Naive thymus-derived CD8-positive, alpha-beta T cell (primary cell): Measurements from ENCODE around the gene RTN4RL1. TPM values are rescaled to one million over a fixed set of nuclear protein-coding genes. Genes with fewer than 3 reads are reported as not detected.
"Not testable (repeated sequence)": the region's sequence is repeated elsewhere in the genome, so short reads cannot be mapped to it uniquely, and the experiment has no call there.

Source experiments
- ATAC-seq, 2 donors: fragments of 150-1000 bp; cut with Tn5 transposase in 1 of 2; sonication (Bioruptor Pico), chemical (Tn5 transposase) in 1 of 2; 1 replicate in 1 of 2; 2 replicates in 1 of 2; pipeline ENCODE4 v1.10.0; 2021; ENCODE audit warnings: mild to moderate bottlenecking in 2 of 2, moderate library complexity in 2 of 2
- POLR2A ChIA-PET: fragments of 350-600 bp; sonication (Branson Sonifier 250); formaldehyde crosslinking; loops from one replicate; lab custom pipeline; 2021; ENCODE audit warnings: antibody characterized with exemption; lab: Charles Lee
- DNase-seq, 10 donors: peaks; one replicate each; pipeline versions ENCODE4 v3.0.0 to v3.0.0-alpha.2; 2020 to 2022
- H3K27ac Mint-ChIP-seq, 10 donors: one replicate each; pipeline ENCODE4 v1.8.0; 2020 to 2022; ENCODE audit warnings: mild to moderate bottlenecking in 10 of 10, mixed read lengths in 10 of 10, moderate library complexity in 4 of 10, inconsistent platforms in 1 of 10
- H3K27me3 Mint-ChIP-seq, 5 donors: one replicate each; pipeline ENCODE4 v1.8.0; 2021 to 2022; ENCODE audit warnings: mixed read lengths in 5 of 5
- H3K36me3 Mint-ChIP-seq, 3 donors: one replicate each; pipeline ENCODE4 v1.8.0; 2020 to 2022; ENCODE audit warnings: mixed read lengths in 3 of 3, mild to moderate bottlenecking in 2 of 3, inconsistent platforms in 1 of 3
- H3K4me1 Mint-ChIP-seq, 4 donors: one replicate each; pipeline ENCODE4 v1.8.0; 2021 to 2022; ENCODE audit warnings: mixed read lengths in 4 of 4
- H3K4me3 Mint-ChIP-seq, 10 donors: one replicate each; pipeline ENCODE4 v1.8.0; 2020 to 2022; ENCODE audit warnings: mild to moderate bottlenecking in 10 of 10, mixed read lengths in 10 of 10, moderate library complexity in 6 of 10, inconsistent platforms in 1 of 10
- H3K9me3 Mint-ChIP-seq, 9 donors: one replicate each; pipeline ENCODE4 v1.8.0; 2020 to 2022; ENCODE audit warnings: mixed read lengths in 9 of 9, mild to moderate bottlenecking in 3 of 9, inconsistent platforms in 1 of 9, moderate library complexity in 1 of 9
- polyA plus RNA-seq, 3 donors: library from polyadenylated mRNA; unstranded; fragments of 300-500 nt; fragmentation: Illumina TruSeq; gene quantifications; one replicate each; pipeline ENCODE4 v1.2.3, GENCODE V29; 2021
- total RNA-seq, 8 experiments: library from RNA in 2 of 8; stranded (reverse) in 2 of 8; gene quantifications; one replicate each; pipeline ENCODE4 v1.2.3 and lab custom pipeline; 2021 to 2026

The RTN4RL1 gene
- total and polyA plus RNA-seq, 5 experiments from 2014 or later, result 0.25 to 0.57 (median 0.41) TPM

DNA sequence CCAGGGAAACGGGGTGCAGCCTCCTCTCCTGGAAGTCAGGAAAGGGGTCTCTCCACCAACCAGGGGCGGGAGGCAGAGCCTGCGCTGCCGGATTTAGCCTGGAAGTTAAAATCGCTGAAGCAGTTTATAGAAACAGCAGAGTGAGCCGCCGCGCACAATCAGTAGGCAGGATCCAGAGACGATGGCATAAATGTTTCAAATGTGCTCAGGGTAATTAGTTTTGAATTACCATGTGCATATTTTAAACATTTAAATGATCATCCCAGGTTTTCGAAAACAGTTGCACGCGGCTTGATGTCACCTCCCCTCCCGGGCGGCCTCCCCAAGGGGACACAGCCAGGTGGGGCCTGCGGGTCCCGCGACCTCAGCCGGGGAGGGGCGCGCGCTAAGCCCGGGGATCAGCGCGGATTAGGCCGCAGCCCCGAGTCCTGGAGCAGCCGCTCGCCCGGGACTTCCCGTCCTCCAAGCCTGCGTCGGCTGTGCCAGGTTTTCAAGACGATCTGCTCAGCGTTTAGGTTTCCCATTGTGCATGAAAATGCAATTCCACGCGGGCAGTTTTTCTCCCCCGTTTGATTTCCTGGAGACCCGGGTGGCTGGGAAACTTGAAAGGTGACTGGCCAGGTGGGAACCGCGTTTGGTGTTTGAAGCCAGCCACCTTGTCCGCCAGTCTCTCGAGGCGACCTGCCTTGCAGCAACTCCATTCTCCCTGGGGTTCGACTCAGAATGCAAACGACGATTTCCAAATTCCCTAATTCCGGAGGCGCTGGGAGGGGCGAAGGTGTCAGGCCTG, 117.0 kb downstream of the RTN4RL1 start:
- Mint-ChIP-seq H3K27ac (peak overlapping the region in 1 of 10 donors; percentile 15), H3K27me3 (peaks cover 25 to 72% (median 40%) of the 10 kb centered on the region in 5 donors), H3K9me3 (no peaks in the 10 kb centered on the region), H3K4me3 (peak overlapping the region; percentile 36 to 76 (median 65)), H3K4me1 (peaks cover 7 to 21% (median 10%) of the 10 kb centered on the region in 4 donors), H3K36me3 (no peaks in the 10 kb centered on the region)
- POLR2A ChIA-PET, result interaction anchor here (0.8 kb wide), 1 partner anchor 239 kb away, joined by 3 read pairs; no protein-coding TSS in a partner anchor
- DNase-seq, result peak in 6 of 10 donors; percentile 2 to 30 (median 22)
- ATAC-seq, result peak; percentile 77

DNA sequence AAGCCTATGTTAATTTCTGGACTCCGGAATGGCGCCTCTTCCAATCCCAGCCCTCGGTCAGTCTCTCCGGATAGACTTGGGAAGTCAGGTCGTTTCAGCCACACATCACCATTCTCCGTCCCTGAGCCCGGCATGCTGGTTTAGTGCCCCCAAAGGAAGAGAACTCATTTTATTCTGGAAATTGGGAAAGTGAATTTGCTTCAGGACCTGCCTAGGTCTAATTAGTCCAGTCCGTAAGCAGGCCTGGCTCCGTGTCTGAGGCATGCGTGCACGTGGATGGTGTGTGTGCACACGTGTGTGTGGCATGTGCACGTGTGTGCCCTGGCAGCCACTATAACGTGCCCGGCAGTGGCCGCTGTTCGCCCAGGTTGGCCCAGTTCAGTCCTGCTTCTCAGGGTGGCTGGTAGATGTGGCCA, 117.9 kb downstream of the RTN4RL1 start:
- Mint-ChIP-seq H3K4me3 (peak overlapping the region in 3 of 10 donors; percentile 6 to 67 (median 39)), H3K36me3 (no peaks in the 10 kb centered on the region), H3K9me3 (no peaks in the 10 kb centered on the region), H3K4me1 (peaks cover 7 to 21% (median 10%) of the 10 kb centered on the region in 4 donors), H3K27ac (no peak overlapping the region), H3K27me3 (peaks cover 24 to 65% (median 38%) of the 10 kb centered on the region in 5 donors)
- ATAC-seq (no peak), DNase-seq (no peak)
- POLR2A ChIA-PET, result no interaction called here

DNA sequence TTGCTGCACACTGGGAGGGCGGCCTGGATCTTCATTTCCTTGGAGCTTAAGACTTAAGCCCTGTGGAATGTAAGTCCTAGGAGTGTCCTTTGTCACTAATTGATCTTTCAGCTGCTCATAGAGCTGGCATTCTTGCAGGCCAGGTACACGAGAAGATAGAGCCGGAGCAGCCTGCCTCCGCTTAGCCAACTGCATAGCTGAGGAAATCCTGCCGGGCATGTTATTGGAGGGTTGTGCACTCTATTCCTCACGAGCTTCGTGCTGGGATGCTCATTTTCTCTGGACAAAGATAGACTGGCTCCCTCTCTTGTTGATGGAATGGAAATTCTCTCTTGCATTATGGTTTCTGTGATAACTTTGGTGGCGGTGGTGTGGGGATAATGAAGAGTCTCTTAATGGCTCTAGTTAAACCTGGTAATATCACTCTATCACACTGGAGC, 118.5 kb downstream of the RTN4RL1 start:
- no peak overlapping the region for H3K27ac Mint-ChIP-seq
- ATAC-seq (no peak), DNase-seq (no peak)
- H3K4me3 Mint-ChIP-seq, result no peak overlapping the region
- no peaks in the 10 kb centered on the region for H3K9me3 Mint-ChIP-seq
- H3K4me1 Mint-ChIP-seq, result peaks cover 7 to 21% (median 10%) of the 10 kb centered on the region in 4 donors
- peaks cover 21 to 60% (median 33%) of the 10 kb centered on the region in 5 donors for H3K27me3 Mint-ChIP-seq
- no peaks in the 10 kb centered on the region for H3K36me3 Mint-ChIP-seq
- POLR2A ChIA-PET, result no interaction called here

DNA sequence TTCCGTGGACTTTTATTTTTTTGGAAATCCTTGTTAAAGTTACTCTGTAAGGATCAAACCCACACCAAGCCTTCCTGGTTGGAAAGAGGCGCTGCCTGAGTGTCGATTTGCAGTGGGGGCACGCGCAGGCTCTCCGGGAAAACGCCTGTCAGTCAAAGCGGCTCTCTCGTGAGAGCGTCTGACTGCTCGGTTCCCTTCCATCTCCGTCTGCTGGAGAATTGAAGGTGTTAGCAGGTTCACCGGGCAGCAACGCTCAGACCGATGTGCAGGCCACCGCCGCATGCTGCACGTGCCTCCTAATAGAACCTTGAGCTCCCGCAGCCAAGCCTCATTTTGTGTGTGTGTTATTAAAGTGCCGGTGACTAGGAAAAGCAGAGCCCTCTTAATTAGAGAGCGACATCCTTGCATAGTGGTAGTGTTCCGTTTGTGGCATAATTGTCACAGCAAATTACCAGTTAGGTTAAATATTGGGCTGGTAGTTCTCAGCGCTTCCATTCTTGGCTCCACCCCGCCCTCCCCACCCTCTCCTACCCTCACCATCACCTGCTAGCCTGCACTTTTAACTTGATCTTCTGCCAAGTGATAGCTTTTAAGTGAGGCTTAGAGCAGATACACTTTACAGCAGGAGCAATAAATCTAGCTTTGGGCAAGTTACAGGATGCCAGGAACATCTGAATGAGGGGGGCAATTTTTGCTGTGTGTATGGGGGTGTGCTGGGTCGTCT, 119.8 kb downstream of the RTN4RL1 start:
- no peaks in the 10 kb centered on the region for H3K9me3 Mint-ChIP-seq
- peak overlapping the region in 1 of 10 donors; percentile 20 for H3K4me3 Mint-ChIP-seq
- POLR2A ChIA-PET, result no interaction called here
- no peaks in the 10 kb centered on the region for H3K36me3 Mint-ChIP-seq
- H3K4me1 Mint-ChIP-seq, result peaks cover 7 to 21% (median 10%) of the 10 kb centered on the region in 4 donors
- DNase-seq, result no peak
- H3K27me3 Mint-ChIP-seq, result peaks cover 18 to 54% (median 30%) of the 10 kb centered on the region in 5 donors
- no peak for ATAC-seq
- no peak overlapping the region for H3K27ac Mint-ChIP-seq

DNA sequence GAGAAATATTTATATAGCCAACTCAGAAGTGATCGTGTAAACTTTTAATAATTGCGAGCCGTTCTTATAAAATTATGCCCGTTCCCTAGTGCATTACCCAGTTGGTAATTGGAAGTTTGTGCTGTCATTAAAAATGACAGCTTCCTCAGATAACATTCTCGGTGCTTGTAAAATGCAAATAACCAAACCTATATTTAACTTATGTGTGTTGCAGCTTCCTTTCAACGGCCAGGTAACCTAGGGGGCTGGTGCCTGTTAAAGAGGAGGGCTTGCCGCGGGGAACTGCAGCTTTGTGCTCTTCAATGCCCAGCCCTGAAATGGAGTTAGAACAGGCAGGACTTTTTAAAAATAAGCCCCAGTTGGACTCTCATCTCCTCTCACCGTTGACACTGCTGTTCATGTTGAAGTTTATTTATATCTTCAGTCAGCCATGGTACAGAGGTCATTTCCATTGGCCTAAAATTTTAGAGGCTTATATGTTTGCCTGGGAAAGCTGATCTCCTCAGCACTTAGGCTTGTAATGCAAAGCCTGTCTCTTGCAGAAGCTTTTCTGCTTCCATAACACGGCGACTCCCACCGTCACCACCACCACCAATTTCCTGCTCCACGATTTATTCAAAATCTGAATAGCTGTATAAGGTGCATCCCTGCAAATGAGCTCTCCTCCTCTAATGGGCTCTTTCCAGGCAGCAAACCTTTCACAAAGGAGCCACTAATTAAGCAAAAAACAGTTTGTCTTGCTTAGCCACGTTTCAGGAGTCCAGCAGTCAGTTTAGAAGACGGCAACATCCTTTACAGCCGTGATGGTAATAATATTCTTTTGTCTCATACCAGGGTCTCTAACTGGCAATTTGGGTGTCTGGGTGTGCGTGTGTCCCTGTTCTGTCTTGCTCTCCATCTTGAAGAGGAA, 120.6 kb downstream of the RTN4RL1 start:
- ATAC-seq (no peak), DNase-seq (no peak)
- Mint-ChIP-seq H3K4me1 (peaks cover 7 to 21% (median 10%) of the 10 kb centered on the region in 4 donors), H3K27ac (no peak overlapping the region), H3K9me3 (no peaks in the 10 kb centered on the region), H3K4me3 (no peak overlapping the region), H3K27me3 (peaks cover 14 to 47% (median 25%) of the 10 kb centered on the region in 5 donors), H3K36me3 (peaks cover 0 to 3% (median 0%) of the 10 kb centered on the region in 3 donors)
- POLR2A ChIA-PET, result interaction anchor here (0.7 kb wide), 1 partner anchor 32 kb away, joined by 3 read pairs; no protein-coding TSS in a partner anchor

DNA sequence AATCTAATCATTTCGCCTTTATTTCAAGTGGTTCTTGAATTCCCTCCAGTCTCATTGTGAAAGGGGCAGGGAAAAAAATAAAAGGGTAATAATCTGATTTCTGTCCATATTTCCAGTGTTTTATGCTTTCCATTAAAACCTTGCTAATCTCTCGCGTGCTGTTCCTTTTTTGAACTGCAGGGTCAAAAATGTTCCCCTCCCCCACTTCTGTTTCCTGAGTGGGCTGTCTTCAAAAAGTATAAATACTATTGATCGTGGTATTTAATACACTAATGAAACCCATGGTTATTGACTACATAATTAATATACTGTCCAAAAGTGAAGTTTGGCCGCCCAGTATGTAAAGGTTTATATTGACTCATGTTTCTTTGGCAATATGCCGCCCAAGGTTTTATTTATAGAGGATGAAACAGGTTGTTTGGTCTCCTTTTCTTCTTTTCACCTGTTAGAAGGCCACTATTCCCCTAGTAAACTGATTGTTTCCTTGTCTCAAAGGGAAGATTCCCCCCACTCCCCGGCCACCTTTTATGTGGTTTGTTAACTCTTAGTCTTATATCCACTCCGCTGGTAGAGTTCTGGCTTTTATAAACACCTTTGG, 125.6 kb downstream of the RTN4RL1 start:
- no peaks in the 10 kb centered on the region for H3K4me1 Mint-ChIP-seq
- POLR2A ChIA-PET, result no interaction called here
- ATAC-seq, result no peak
- no peak overlapping the region for H3K4me3 Mint-ChIP-seq
- peaks cover 10 to 49% (median 28%) of the 10 kb centered on the region in 3 donors for H3K36me3 Mint-ChIP-seq
- DNase-seq, result no peak
- H3K27me3 Mint-ChIP-seq, result no peaks in the 10 kb centered on the region
- H3K9me3 Mint-ChIP-seq, result no peaks in the 10 kb centered on the region
- no peak overlapping the region for H3K27ac Mint-ChIP-seq

DNA sequence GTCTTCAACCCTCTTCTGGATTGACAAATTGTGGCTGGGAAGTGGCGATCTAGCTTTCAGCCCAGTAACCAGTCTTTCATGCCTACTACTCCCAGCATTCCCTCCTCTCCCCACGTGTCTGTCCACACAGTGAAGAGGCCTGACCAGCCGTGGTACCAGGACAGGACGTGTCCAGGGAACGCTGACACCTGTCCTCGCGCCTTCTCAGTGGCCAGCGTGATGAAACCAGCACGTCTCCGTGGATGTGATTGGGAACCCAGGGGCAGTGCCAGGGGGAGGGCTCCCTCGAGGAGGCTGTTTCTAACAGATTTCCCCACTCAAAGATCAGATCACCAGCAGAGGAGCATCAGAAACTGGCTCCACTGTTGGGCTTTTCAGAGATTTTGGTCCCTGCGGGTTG, 126.3 kb downstream of the RTN4RL1 start:
- ATAC-seq (no peak), DNase-seq (no peak)
- no peaks in the 10 kb centered on the region for H3K4me1 Mint-ChIP-seq
- no peaks in the 10 kb centered on the region for H3K27me3 Mint-ChIP-seq
- H3K9me3 Mint-ChIP-seq, result no peaks in the 10 kb centered on the region
- no peak overlapping the region for H3K27ac Mint-ChIP-seq
- POLR2A ChIA-PET, result no interaction called here
- H3K36me3 Mint-ChIP-seq, result peaks cover 10 to 55% (median 34%) of the 10 kb centered on the region in 3 donors
- H3K4me3 Mint-ChIP-seq, result no peak overlapping the region

DNA sequence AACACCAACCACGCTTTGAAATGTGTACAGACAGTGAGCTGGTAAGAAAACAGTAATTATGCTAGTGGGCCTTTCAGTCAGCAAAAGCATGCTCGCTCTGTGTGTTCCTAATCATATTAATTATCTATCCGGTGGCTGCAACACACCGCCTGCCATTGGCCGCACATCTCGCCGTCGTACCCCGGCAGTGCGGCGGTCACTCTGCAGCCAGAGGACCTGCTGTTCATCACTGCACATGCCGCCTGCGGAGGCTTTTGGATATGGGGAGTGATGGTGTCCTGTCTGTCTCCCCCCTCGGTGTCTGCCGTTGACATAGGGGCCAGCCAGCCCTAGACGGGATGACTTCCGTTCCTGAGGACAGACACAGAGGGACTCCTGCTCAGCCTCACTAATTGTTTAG, 126.8 kb downstream of the RTN4RL1 start:
- H3K4me1 Mint-ChIP-seq, result no peaks in the 10 kb centered on the region
- ATAC-seq, result no peak
- no peaks in the 10 kb centered on the region for H3K27me3 Mint-ChIP-seq

DNA sequence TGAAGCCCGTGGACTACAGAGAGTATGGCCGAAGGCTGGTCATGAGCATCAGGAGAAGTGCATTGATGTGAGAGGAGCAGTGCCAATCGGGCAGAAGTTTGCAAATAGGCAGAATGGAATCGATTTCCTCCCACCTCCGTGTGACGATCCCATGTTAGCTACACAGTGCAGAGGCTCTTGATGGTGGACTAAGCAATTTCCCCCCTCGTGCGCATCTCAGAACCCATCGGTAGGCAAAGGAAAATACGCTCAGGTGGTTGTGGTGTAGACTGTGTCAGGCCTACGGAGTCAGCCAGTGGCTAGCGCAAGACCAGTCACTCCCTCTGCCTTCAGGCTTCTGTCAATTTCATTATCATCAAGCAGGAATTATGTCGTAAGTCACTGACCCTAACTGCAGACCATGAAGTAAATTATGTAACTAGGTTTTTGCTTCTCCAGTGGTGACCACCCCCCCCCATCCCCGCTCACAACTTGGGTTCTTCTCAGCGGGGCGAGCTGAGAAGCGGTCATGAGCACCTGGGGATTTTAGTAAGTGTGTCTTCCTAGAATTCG, 128.0 kb downstream of the RTN4RL1 start:
- Mint-ChIP-seq H3K4me1 (peaks cover 0 to under 1% (median under 1%) of the 10 kb centered on the region in 4 donors), H3K27ac (peak overlapping the region in 2 of 10 donors; percentile 38 to 43), H3K27me3 (no peaks in the 10 kb centered on the region), H3K4me3 (peak overlapping the region in 1 of 10 donors; percentile 15), H3K9me3 (no peaks in the 10 kb centered on the region), H3K36me3 (peaks cover 10 to 70% (median 40%) of the 10 kb centered on the region in 3 donors)
- POLR2A ChIA-PET, result no interaction called here
- DNase-seq, result no peak
- ATAC-seq, result no peak

More for the DNA sequence above, 126.8 kb downstream of the RTN4RL1 start:
- Mint-ChIP-seq H3K27ac (peak overlapping the region in 1 of 10 donors; percentile 43), H3K4me3 (no peak overlapping the region), H3K9me3 (no peaks in the 10 kb centered on the region), H3K36me3 (peaks cover 10 to 59% (median 36%) of the 10 kb centered on the region in 3 donors)
- POLR2A ChIA-PET, result no interaction called here
- no peak for DNase-seq

DNA sequence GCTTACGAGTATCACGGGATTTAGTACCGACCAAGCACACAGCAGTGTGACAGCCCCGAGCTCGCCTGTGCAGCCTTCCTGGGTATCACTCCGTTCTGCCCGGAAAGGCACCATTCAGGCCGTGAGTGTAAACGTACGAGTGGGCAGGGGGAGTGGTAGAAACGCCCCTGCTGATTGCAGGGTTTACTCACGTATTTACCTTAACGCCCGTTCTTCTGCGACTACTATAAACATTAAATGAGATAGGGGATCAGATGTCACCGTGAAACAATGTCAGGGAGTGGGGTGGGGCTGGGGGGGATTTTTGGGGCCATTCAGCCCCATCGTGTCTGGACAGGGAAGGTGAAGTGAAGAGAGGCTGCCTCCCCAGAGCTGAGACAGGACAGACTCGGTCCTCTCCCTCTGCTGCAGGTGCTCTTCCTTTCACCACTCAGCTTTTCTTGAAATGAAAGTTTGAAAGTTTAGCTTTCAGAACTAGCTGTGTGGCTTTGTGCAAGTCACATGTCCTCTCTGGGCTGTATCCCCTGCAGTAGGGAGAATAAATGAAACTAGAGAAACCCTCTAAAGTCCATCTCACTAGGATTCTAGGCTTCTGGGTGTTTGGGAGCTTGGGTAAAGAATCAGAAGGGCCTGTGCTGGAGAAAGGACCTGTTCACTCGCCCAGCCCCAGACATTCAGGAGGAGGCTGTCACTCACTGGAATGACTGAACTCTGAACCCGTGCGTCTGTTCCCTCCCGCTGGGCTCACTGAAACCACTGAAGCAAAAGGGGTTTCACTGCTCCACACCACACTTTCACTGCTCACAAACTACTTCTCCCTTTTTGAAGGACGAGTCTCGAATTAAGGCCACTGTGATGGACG, 128.7 kb downstream of the RTN4RL1 start:
- Mint-ChIP-seq H3K4me1 (peaks cover 0 to 3% (median under 1%) of the 10 kb centered on the region in 4 donors), H3K27ac (peak overlapping the region in 1 of 10 donors; percentile 43), H3K9me3 (no peaks in the 10 kb centered on the region), H3K36me3 (peaks cover 10 to 77% (median 41%) of the 10 kb centered on the region in 3 donors), H3K4me3 (no peak overlapping the region), H3K27me3 (no peaks in the 10 kb centered on the region)
- no peak for DNase-seq
- no peak for ATAC-seq
- POLR2A ChIA-PET, result no interaction called here

DNA sequence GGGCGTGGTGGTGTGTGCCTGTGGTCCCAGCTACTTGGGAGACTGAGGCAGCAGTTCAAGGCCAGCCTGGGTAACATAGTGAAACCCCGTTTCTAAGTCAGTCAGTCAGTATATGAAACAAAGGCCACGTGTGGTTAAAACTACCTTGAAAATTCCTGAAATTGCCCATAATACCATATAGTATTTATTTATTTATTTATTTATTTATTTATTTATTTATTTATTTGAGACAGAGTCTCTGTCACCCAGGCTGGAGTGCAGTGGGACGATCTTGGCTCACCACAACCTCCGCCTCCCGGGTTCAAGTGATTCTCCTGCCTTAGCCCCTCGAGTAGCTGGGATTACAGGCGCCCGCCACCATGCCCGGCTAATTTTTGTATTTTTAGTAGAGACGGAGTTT, 129.7 kb downstream of the RTN4RL1 start:
- H3K27ac Mint-ChIP-seq, ATAC-seq, H3K9me3 Mint-ChIP-seq, DNase-seq, H3K4me1 Mint-ChIP-seq, H3K27me3 Mint-ChIP-seq, H3K4me3 Mint-ChIP-seq: not testable (repeated sequence)
- POLR2A ChIA-PET, result interaction anchor here (0.8 kb wide), 1 partner anchor 21 kb away, joined by 8 read pairs; no protein-coding TSS in a partner anchor
- H3K36me3 Mint-ChIP-seq, result peaks cover 10 to 86% (median 47%) of the 10 kb centered on the region in 3 donors
